ENCODE measurements around the gene FAM3C. TPM values are rescaled to one million over a fixed set of nuclear protein-coding genes. Genes with fewer than 3 reads are reported as not detected.
A peak's percentile ranks its signal among the peaks of the same experiment; 100 is the strongest.

FAM3C gene
- total and polyA plus RNA-seq, 2 experiments from 2014 or later = 33.9 to 60.3 TPM

DNA sequence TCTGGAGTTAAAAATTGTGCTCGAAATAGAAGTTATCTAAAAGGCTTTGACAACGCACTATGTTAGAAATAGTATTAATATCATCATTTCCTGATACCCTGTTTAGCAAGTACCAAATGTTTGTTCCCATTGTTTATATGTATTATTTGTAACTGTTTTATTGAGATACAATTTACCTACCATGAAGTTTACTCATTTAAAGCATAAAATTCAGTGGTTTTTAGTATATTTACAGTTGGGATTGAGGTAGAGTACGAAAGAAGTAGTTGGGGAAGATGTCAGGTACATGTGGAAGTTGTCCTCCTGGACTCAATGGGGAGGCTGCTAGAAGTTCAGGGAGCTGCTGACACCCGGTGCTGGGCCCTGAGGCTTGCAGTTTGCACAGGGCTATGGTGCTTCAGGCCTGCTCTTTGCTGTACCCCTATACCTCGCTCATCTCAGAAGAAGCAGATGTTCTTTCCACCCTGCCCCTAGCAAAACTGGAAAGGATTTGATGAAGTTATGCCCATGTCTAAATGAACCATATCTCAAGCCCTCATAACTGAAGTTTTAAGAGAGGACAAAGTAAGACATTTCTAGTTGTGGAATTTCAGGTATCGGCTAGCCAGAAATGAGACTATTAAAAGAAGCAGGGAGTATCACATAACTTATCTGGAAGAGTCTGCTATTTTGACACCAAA lies 92.5 kb downstream of the FAM3C start:
- Mint-ChIP-seq H3K36me3 (ENCODE audit: low read depth) (no peaks in the 10 kb centered on the region), H3K4me1 (peaks cover 16% of the 10 kb centered on the region; the same call in 2 of the 3 replicates), H3K27ac (no peak overlapping the region), H3K27me3 (ENCODE audit: insufficient read depth, low read depth, poor library complexity) (no peaks in the 10 kb centered on the region), H3K4me3 (no peak overlapping the region), H3K9me3 (no peaks in the 10 kb centered on the region)
- H4K20me1 ChIP-seq (replicated peaks; ENCODE audit: insufficient read depth) = no peaks in the 10 kb centered on the region
- no peak overlapping the region for H2AFZ ChIP-seq
- H3K27me3 ChIP-seq (ENCODE audit: insufficient read depth) = no peaks in the 10 kb centered on the region
- peak; percentile 92 for ATAC-seq
- H3K27ac ChIP-seq (ENCODE audit: low read depth) = no peak overlapping the region
- no peaks in the 10 kb centered on the region for H3K79me2 ChIP-seq (replicated peaks; ENCODE audit: insufficient read depth)
- H3K4me2 ChIP-seq = no peak overlapping the region
- no peak for TF ChIP-seq JUNB (IDR thresholded peaks at IDR 0.05; ENCODE audit: unreplicated experiment)
- TF ChIP-seq ZNF114 (CRISPR knock-in tag; IDR thresholded peaks at IDR 0.05) = no peak
- TF ChIP-seq REST (IDR thresholded peaks at IDR 0.05; ENCODE audit: unreplicated experiment) = no peak
- TF ChIP-seq CTCF (conservative IDR thresholded peaks at IDR 0.05; ENCODE audit: low read depth in 2 of 2) = peak in 1 of 2 experiments; percentile 68; a peak in 3 of 4 replicates
- H3K4me1 ChIP-seq (ENCODE audit: insufficient read depth) = peaks cover 4% of the 10 kb centered on the region; the same call in 1 of the 2 replicates
- no peaks in the 10 kb centered on the region for H3K36me3 ChIP-seq (ENCODE audit: insufficient read depth)
- DNase-seq (ENCODE audit: low spot score) = peak; percentile 35
- H3F3A ChIP-seq (replicated peaks; ENCODE audit: low read depth) = no peaks in the 10 kb centered on the region
- no peaks in the 10 kb centered on the region for H3K9me2 ChIP-seq (ENCODE audit: insufficient read depth)
- H3K4me3 ChIP-seq = no peak overlapping the region

DNA sequence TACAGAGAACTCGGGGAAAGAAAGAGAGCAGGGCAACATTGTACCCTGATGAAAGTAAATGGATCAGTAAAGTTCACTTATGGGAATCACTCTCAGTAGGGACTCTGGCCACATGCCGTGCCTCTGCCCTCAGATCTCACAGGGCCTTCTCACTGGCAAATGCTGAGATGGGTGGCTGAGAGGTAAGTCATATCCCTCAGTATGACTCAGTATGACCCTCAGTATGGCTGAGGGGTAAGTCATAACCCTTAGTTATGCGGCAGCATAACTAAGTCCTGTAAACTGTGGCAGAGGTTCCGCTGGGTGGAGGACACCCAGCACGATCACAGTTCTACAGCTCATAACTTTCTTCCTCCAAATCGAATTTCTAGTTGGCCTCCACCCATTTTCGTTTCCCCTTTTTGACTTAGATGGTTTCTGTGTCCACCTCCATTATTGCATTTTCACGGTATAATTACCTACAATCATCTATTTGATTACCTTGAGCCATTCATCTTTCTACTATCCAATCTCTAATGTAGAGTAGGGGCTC lies 93.8 kb downstream of the FAM3C start:
- Mint-ChIP-seq H3K4me3 (no peak overlapping the region), H3K27ac (no peak overlapping the region), H3K27me3 (ENCODE audit: insufficient read depth, low read depth, poor library complexity) (no peaks in the 10 kb centered on the region), H3K4me1 (peaks cover 16% of the 10 kb centered on the region; the same call in 2 of the 3 replicates), H3K9me3 (no peaks in the 10 kb centered on the region), H3K36me3 (ENCODE audit: low read depth) (no peaks in the 10 kb centered on the region)
- Histone ChIP-seq H3K9me2 (ENCODE audit: insufficient read depth) (no peaks in the 10 kb centered on the region), H3K79me2 (replicated peaks; ENCODE audit: insufficient read depth) (no peaks in the 10 kb centered on the region), H3K27ac (ENCODE audit: low read depth) (no peak overlapping the region), H3K27me3 (ENCODE audit: insufficient read depth) (no peaks in the 10 kb centered on the region), H3K4me2 (no peak overlapping the region), H4K20me1 (replicated peaks; ENCODE audit: insufficient read depth) (no peaks in the 10 kb centered on the region), H2AFZ (peak overlapping the region; percentile 65; the same call in 1 of the 2 replicates), H3K4me3 (no peak overlapping the region), H3F3A (replicated peaks; ENCODE audit: low read depth) (no peaks in the 10 kb centered on the region), H3K36me3 (ENCODE audit: insufficient read depth) (no peaks in the 10 kb centered on the region), H3K4me1 (ENCODE audit: insufficient read depth) (peaks cover 4% of the 10 kb centered on the region; the same call in 1 of the 2 replicates)
- no peak for DNase-seq (ENCODE audit: low spot score)
- no peak for ATAC-seq
- TF ChIP-seq ETS1 (IDR thresholded peaks at IDR 0.05) (no peak), CREB1 (CRISPR knock-in tag; IDR thresholded peaks at IDR 0.05; ENCODE audit: low read depth) (no peak), POLR2AphosphoS5 (IDR thresholded peaks at IDR 0.05; ENCODE audit: low read depth) (no peak), ZNF114 (CRISPR knock-in tag; IDR thresholded peaks at IDR 0.05) (no peak), REST (IDR thresholded peaks at IDR 0.05; ENCODE audit: unreplicated experiment) (no peak), CTCF (conservative IDR thresholded peaks at IDR 0.05; ENCODE audit: low read depth in 2 of 2) (no peak), EZH2phosphoT487 (IDR thresholded peaks at IDR 0.05; ENCODE audit: unreplicated experiment) (no peak), EZH2 (IDR thresholded peaks at IDR 0.05; ENCODE audit: low read depth, unreplicated experiment) (no peak), NANOG (IDR thresholded peaks at IDR 0.05; ENCODE audit: borderline replicate concordance) (no peak), JUNB (IDR thresholded peaks at IDR 0.05; ENCODE audit: unreplicated experiment) (no peak)

Measured in GM23338 (cell line).